AG04450 (cell line): ENCODE measurements around the gene LAMB2. TPM values are rescaled to one million over a fixed set of nuclear protein-coding genes. Genes with fewer than 3 reads are reported as not detected.
A peak's percentile ranks its signal among the peaks of the same experiment; 100 is the strongest.

Experiments used
- CTCF ChIA-PET: fragments of 300-600, 350-600 bp; formaldehyde crosslinking; extraction: SDS; loops from one replicate; lab custom pipeline; 2022; ENCODE audit warnings: antibody characterized with exemption, inconsistent platforms; lab: Charles Lee
- POLR2A ChIA-PET: fragments of 350-600 bp; formaldehyde crosslinking; extraction: SDS; loops from one replicate; lab custom pipeline; 2021; ENCODE audit warnings: antibody characterized with exemption, inconsistent platforms; lab: Yijun Ruan, JAX
- DNase-seq: peaks from one replicate; pipeline ENCODE4 v3.0.0-alpha.2; 2011; ENCODE audit warnings: low read depth, low spot score
- H3K27ac ChIP-seq: one replicate; pipeline ENCODE4 v1.5.1; 2012; ENCODE audit warnings: low read depth, low read length, control low read depth
- H3K27me3 ChIP-seq: one replicate; pipeline ENCODE4 v1.6.0; 2012; ENCODE audit warnings: low read length; ENCODE audit not compliant: control insufficient read depth, insufficient read depth
- H3K4me3 ChIP-seq: 2 replicates; pipeline ENCODE4 v1.5.1; 2011; ENCODE audit warnings: mild to moderate bottlenecking, low read depth, low read length, control low read depth
- H3K9me3 ChIP-seq: 2 replicates; pipeline ENCODE4 v1.5.1; 2012; ENCODE audit warnings: low read length; ENCODE audit not compliant: control insufficient read depth, insufficient read depth
- CTCF ChIP-seq: IDR thresholded peaks from 2 replicates; pipeline ENCODE4 v1.5.1; 2011; ENCODE audit warnings: low read depth, low read length, control low read depth, inconsistent platforms
- polyA plus RNA-seq: library from polyadenylated mRNA; depleted of rRNA; stranded (reverse); fragments of >200 nt; gene quantifications from 2 replicates; pipeline ENCODE4 v1.2.3, GENCODE V29; 2011

The LAMB2 gene
- polyA plus RNA-seq, 1 experiment: 470 TPM

DNA sequence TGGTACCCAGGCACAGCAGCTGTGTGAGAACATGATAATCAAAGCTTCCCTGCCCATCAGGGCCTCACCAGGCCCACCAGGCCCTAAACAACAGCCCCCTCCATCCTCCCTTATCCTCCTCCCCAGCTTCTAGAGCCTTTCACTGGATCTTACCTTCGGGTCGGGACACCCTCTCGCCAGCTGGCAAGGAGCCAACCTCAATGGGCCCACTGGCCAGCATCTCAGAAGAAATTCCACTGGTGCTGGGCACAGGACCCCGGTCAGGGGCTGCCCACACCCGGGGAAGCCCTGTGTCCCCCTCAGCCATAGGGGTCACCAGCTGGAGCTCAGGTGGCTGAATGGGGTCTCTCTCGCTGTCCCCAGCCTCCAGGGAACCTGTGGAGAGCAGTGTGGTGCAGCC lies 21.5 kb downstream of the LAMB2 start:
- POLR2A ChIA-PET: interaction anchor here (2.7 kb wide), 1 partner anchor 18 kb away, joined by 10 read pairs; the partner anchor contains the start of gene QRICH1
- CTCF ChIA-PET: no interaction called here
- no peak for TF ChIP-seq CTCF
- H3K9me3 ChIP-seq: no peaks in the 10 kb centered on the region; the same call in 1 of the 2 replicates
- H3K27ac ChIP-seq: no peak overlapping the region
- no peak overlapping the region for H3K4me3 ChIP-seq
- no peaks in the 10 kb centered on the region for H3K27me3 ChIP-seq
- DNase-seq: no peak

- H3K27ac ChIP-seq: no peak overlapping the region
- no peak for TF ChIP-seq CTCF
- ChIA-PET CTCF (no interaction called here), POLR2A (interaction anchor here (2.7 kb wide), 1 partner anchor 17 kb away, joined by 10 read pairs; the partner anchor contains the start of gene QRICH1)
- H3K9me3 ChIP-seq: no peaks in the 10 kb centered on the region; the same call in 1 of the 2 replicates
- no peak overlapping the region for H3K4me3 ChIP-seq
- no peaks in the 10 kb centered on the region for H3K27me3 ChIP-seq
- DNase-seq: no peak
Observed at GRCh38 chr3:49110780-49111179, 22.1 kb downstream of the LAMB2 start.

GRCh38 chr3:49108346-49108745 lies 24.5 kb downstream of the LAMB2 start:
- H3K9me3 ChIP-seq: peaks cover 6% of the 10 kb centered on the region; the same call in 1 of the 2 replicates
- no peak overlapping the region for H3K4me3 ChIP-seq
- POLR2A ChIA-PET: no interaction called here
- no peak for TF ChIP-seq CTCF
- CTCF ChIA-PET: no interaction called here
- no peak for DNase-seq
- no peaks in the 10 kb centered on the region for H3K27me3 ChIP-seq
- H3K27ac ChIP-seq: no peak overlapping the region

DNA sequence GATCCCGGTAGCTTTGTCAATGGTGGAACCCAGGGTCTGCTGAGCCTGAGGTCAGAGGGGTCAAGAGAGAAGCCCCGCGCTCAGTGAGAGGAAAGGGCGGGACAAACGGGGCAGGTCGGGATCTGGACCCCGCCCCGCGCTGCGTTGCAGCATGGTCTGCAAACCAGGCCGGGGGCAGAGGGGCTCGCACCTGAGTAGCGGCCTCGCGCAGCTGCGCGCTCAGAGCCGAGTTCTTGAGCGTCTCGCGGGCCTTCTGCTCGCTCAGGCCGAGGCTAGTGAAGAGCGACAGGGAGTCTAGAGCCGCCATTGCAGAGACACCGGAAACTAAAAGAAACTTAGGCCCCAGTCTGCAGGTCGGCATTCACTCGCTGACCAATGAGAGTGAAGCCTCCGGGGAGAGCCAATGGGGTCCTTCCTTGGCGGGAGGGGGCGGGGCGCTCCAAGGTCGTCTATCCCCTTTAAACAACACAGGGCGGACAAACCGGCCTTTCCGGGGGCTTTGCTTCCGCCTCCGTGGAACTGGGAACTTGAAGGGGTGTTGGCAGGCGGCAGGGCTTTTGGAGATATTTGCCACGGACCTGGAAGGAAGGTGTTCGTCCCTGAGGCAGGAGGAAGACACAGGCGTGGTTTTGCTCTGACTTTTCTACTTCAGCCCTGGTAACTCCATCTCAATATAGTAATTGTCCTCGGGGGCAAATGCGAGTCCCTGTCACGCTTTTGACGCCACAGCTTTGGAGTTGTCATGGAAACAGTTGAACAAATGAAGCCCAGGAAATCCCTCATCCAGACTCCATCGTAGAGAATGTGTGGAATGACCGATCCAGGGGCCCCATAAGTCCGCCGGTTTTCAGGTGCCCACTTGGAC lies 28.2 kb downstream of the LAMB2 start, which contains the start of gene QARS1:
TSS of gene QARS1 (minus strand) at position 331 of the 865 bp plus-strand sequence. CDS start at position 307, 24 bp downstream.
- Histone ChIP-seq H3K9me3 (peaks cover 6% of the 10 kb centered on the region; the same call in 1 of the 2 replicates), H3K27ac (peak within 1 kb of the TSS; percentile 90), H3K27me3 (no peaks in the 10 kb centered on the region), H3K4me3 (peak within 1 kb of the TSS; percentile 87)
- DNase-seq: peak; percentile 73
- TF ChIP-seq CTCF: no peak
- ChIA-PET CTCF (interaction anchor here (0.9 to 1.0 kb wide), 2 partner anchors 10 to 11 kb away, joined by 4 read pairs; partner anchors contain the start of gene QRICH1), POLR2A (interaction anchor here (0.5 to 2.9 kb wide), 6 partner anchors 11 to 239 kb away, joined by 4 to 20 read pairs (median 8); partner anchors contain the start of genes IMPDH2, QRICH1 and USP19)
